GF-D8 (cell line): Measurements from ENCODE around the gene KBTBD2.
"Not testable (repeated sequence)": the region's sequence is repeated elsewhere in the genome, so short reads cannot be mapped to it uniquely, and the experiment has no call there.

Experiments used
- DNase-seq: peaks from one replicate; lab custom pipeline; 2025; lab: John Stamatoyannopoulos, UW

Gene KBTBD2

DNA sequence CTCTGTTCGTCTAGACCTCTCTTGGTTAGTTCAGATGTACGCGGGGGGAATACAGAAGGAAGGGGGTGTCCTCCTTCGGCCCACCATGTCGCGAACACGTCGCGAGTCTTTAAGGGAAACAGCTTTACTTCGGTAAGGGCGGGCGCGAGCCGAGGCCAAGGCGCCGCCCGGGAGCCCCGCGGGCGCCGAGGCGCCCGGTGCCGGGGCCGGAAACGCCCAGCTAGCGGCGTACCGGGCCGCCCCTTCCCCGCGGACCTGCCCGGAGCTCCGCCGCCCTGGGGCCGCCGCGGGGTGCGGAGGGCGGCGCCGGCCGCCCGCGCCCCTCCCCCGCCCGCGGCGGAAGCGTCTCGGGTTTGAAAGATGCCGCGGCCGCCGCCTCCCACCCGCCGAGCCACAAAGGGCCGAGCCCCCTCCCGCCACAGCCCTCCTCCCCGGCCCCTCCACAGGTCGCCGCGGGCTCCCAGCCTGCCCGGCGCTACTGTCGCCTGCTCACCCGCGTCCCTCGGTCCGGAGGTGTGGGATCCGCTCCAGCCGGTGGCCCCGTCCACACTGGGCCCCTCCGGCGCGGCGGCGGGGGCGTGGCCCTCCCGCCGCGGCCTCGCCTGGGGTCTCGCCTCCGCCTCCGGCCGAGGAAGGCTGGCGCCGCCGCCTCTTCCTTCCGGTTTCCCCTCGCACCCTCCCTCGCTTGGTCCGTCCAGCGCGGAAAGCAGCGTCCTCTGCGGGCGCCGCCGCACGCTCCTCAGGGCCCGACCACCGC, at the start of gene KBTBD2:
KBTBD2 (minus strand) TSS at position 718 of the 757 bp plus-strand sequence. CDS start 12,156 bp downstream, outside the sequence.
- DNase-seq = peak; percentile 85

DNA sequence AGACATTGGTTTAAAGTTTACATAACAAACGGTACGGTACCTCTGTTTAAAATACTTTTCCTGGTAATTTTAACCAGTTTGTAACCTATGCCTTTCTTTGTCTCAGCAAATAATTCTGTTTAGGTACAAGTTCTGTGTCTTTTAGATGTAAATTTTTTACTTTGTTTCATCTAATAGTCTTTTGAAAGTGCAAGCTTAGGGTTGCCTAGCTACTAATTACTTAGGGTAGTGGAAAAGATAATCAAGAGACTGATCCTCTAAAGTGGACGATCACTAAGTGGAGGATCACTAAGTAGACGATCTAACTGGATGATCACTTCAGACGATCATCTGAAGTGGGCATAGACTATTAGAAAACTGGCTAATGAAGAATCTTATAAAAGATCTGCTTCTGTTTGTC, 49.6 kb upstream of the KBTBD2 start:
- DNase-seq = no peak

DNA sequence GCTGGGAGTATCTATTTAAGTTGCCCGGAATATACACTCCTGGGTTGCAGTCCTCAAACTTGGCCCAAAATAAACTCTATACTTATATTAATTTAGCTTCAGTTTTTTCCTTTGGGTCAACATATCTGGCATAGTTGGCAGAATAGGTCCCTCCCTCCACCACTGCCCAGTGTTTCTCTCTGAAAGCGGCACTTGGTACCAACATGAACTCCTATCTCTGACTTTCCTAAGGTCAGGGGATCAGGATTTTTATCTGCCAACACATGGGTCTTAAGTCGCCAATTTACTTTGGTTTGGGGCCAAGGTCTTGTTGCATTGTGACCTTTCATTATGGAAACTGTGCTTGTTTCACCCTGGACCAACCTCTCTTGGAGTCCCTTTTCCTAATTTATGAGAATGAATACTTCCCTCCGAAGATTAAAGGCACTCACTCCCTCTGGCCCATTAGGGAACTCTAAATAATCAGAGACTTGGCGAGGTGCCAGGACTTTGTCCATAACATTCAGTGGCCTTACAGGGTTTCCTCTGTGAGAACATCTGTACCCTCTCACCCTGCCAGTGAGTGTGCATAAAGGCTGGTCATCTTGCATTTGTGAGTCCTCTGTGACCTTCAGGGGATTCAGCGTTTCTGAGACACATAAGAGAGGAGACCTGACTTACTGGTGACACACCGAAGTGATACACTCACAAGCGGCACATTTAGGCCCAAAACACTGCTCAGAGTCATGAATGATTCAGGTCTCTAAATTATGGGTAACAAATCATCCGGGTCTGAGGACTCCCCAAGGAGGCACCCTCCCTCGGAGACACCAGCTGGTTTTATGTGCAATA, 46.0 kb upstream of the KBTBD2 start:
- DNase-seq = no peak

DNA sequence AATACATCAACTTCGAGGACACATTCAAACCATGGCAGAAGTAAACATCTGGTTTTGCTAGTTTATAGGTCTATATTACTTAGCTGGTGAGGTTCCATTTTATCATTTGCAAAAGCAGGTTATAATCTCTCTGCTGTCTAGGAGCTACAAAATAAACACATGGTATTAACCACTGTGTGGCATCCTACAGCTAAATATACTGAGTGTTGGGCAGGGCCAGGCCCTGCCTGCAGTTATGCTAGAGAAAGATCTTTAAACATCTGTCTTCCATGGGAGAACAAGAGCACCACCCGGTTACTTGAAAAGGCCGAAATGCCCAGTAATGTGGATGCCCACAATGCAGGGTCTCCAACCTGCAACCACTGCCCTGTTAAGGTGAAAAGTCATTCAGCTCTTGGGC, 45.1 kb upstream of the KBTBD2 start:
- no peak for DNase-seq

DNA sequence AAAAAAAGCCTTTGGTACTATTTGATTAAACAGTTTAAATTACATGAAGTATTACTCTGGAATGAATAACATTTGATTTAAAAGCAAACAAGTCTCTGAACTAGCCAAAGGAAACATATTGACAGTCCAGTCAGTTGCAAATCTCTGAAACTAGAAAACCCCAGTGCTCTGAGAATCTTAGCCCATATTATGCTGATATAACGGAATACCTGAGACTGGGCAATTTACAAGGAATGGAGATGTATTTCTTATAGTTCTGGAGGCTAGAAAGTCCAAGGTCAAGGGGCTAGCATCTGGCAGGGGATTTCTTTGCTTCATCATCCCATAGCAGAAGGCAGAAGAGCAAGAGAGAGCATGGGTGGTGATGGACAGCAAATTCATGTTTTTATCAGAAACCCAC, 44.0 kb upstream of the KBTBD2 start:
- no peak for DNase-seq

DNA sequence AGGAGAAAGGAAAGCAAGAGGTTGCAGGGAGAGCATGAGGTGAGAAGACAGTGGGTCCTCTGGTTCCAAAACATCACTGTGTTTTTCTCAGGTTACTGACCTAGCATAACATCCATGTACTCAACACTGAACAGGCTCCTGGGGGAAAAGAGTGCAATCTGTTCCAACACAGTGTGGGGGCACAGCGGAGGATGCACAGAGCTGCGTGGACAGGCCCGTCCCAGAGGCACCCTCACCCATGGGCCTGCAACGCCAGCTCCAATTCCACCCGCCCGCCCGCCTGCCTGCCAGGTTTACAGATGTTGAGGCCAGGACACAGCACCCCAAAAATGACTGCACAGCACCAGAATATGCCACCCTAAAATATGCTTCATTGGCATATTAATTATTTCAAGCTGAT, 38.8 kb upstream of the KBTBD2 start:
- no peak for DNase-seq

DNA sequence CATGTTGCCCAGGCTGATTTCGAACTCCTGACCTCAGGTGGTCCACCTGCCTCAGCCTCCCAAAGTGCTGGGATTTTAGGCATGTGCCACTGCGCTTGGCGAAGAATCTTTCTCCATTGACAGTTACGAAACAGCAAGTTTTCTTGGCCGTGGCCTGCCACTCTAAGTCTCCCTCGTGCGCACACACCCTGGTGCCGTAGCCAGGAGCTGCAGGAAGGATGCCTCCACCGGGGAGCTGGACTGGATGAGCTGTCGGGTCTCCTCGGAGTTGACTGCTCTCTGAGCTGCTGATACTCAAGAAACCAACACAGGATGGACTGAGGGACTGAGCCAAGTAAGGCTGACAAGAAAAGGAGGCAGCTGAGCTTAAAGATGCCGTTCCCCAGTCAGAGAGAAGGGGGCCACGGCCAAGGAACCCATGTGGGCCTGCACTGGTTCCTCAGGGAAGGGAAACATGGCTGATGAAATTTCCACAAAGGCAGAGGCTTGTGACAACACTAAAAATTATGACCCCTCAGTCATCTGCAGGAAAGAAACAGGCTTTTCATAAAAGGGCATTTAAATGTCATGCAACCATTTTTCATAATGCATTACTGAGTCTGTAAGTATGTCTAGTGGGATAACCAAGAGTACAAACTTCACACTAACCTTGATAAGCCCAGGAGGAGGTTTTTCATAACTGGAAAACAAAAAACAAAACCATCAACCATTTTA, 38.0 kb upstream of the KBTBD2 start:
- no peak for DNase-seq

DNA sequence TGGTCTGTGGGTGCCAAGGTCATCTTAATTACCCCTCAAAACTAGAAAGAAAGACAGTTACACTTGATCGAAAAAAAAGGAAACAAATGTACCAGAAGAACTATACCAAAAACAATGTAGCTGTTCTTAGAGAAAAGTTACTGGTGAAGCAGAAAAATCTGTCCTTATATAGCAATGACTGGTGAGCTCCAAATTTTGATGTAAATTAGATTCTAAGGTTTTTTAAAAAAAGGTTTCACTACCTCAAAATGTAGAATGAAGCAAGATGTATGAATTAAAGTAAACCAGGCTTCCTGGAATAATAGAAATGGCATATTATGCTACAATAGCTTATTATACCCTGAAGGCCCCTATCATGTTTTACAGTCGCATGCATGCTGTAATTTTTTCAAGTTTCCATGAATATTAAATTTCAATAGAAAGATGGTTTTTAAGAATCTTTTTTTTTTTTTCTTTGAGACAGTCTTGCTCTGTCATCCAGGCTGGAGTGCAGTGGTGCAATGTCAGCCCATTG, 37.3 kb upstream of the KBTBD2 start:
- DNase-seq = no peak

DNA sequence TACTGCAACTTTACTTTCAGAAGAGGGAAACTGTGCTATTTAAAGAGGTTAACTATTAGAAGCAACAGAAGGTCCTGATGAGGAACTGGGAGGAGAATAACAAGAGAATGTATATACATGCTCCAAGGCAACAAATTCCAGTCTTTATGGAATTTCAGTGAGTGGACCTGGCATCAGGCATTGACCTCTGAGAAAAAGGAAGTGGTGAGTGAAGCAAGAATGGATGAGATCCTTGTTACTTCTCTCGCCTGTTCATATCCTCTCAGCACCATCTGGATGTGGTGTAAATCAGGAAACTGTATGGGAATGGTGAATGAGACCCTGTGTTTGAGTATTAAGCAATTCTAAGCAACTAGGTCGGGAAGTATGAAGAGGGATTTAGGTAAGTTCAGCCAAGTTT, 30.3 kb upstream of the KBTBD2 start:
- no peak for DNase-seq

DNA sequence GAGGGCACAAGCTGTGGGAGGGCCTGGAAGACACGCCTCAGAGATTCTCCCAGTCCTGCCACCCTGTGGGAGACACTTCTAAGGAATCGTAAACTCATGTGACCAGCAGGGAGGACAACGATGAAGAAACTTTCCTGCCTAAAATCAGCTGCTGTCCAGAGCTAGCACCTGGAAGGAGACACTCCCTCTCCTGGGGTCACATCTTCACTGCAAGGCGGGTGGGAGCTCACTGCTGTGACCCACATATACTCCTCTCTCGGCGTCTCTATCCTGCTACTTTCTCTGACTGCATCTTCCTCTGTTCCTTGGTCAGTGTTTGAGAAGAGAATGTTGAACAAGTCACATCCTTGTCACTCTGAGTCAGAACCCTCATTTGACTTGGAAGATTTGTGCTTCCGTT, 25.4 kb upstream of the KBTBD2 start:
- DNase-seq = not testable (repeated sequence)

DNA sequence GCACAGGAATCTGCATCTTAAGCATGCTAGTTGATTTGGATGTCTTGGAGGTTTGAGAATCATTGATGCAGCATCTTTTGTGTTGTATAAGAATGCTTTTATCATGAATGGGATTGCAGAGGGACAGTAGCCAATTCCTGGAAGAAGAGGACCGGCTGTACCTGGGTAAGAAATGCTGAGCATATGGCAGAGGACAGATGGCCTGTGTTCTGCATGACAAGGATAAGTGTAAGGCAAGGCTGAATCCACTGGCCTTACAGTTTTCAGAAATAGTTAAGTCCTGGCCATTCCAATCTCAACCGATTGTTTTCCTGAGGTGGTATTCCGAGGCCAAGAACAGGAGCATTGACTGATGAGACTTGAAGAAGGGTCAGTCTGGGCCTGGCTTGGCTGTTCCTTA, 24.4 kb upstream of the KBTBD2 start:
- no peak for DNase-seq

DNA sequence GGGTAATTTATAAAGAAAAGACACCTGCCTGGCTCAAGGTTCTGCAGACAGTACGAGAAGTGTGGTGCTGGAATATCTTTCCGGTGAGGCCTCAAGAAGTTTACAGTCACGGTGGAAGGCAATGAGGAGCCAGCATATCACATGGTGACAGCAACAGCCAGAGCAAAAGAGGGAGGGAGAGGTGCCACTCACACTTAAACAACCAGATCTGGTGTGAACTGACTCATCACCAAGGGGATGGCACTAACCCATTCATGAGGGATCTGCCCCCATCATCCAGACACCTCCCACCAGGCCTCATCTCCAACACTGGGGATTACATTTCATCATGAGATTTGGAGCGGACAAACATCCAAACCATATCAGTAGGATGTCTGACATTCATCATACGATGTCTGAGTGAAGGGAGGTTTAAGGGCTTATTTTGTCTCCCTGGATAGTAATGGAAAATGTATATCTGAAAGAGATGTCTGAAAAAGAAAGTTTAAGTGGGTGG, 23.5 kb upstream of the KBTBD2 start:
- no peak for DNase-seq

DNA sequence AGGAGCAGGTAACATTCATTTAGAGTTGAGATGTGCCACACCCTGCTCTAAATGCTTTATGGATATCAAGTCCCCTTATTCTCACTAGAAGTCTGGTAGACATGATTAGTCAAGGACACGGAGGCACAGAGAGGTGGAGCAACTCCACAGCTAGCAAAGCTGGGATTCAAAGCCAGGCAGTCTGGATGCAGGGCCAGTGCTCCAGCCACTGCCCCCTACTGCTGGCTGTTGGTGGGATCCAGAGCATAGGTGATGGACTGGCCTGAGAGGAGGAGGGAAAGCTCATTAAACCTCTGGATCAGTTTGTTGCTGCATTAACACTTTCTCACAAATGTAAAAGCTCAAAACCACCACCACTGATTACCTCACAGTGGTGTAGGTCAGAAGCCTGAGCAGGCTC, 22.6 kb upstream of the KBTBD2 start:
- no peak for DNase-seq

DNA sequence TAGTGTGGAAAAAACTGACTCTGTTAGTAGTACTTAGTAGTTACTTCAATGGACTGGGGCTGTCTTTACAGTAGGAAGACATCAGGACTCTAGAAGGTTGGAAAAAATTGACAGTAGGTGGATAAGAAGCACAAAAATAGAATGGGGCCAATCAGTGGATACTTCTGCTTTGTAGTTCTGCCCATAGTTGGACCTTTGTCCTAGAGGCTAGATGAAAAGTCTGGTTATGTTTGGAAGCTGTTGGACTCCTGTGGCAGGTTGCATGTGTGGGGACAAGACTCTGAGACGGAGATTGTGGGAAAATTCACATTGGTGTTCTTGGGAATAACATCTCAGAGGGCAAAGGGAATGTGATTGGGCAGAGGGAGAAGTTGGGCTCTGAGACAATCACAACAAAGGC, 18.6 kb upstream of the KBTBD2 start:
- DNase-seq = no peak

DNA sequence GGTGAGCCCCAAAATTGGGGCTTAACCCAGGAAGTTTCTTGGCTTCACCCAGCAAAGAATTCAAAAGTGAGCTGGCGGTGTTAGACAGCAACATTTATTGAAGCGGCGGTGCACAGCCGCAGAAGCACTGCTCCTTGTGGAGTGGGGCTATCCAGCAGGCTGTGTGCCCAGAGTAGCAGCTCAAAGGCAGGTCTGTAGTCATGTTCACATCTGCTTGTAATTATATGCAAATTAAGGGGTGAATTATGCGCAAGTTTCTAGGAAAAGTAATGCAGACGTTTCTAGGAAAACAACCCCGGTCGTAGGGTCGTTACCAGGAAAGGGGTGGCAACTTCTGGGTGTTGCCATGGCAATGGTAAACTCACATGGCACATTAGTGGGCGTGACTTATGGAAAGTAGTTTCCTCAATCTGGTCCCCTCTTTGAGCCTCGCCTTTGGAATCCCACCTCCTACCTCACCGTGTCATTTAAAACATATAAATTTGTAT, 13.7 kb upstream of the KBTBD2 start:
- DNase-seq = peak; percentile 82

DNA sequence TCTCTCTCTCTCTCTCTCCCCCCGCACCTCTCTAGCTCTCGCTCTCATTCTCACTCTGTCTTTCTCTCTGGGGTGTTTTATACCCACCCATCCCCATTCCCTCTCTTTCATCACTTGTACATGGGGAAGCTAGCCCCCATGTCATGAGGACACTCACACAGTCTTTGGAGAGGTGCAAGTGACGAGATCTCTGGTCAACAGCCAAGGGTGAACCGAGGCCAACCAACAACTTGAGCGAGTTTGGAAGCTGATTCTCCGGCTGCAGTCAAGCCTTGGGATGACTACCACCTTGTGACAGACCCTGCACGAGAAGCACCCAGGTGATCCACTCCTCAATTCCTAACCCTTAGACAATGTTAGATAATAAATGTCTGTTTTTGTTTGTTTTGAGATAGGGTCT, 10.1 kb upstream of the KBTBD2 start:
- no peak for DNase-seq

DNA sequence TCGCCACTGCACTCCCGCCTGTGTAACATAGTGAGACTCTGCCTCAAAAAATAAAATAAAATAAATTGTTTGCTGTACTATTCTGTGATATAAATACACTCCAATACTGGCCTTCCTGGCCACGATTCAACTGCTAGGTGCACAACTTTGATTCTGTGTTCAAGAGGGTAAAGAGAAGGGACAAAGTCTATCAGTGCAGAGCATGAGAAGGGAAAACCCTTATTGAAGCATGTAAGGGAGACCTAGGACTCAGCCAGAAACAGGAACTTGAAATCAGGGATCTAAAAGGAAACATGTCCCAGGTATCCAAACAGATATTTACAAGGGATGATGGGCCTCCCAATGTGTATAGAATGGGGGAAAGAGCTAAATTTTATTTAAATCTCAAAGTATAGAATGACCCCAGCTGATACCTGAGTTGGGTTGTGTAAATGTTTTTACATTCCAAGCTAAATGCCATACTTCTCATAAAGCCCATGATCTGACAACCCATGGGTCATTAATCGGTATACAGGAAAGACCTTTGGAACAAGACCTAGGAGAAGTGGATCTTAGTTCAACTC, 9.0 kb upstream of the KBTBD2 start:
- DNase-seq = no peak

DNA sequence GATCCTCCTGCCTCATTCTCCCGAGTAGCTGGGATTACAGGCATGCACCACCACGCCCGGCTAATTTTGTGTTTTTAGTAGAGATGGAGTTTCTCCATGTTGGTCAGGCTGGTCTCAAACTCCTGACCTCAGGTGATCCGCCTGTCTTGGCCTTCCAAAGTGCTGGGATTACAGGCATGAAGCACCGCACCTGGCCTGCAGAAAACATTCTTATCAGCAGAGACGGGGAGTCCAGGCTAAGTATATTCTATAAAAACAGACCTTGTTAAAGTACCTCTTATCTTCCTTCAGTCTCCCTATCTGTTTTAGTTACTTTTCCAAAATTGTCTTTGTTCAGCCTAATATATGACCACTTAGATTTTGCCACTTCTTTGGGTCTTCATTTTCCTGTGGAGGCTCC, 5.8 kb upstream of the KBTBD2 start:
- not testable (repeated sequence) for DNase-seq

DNA sequence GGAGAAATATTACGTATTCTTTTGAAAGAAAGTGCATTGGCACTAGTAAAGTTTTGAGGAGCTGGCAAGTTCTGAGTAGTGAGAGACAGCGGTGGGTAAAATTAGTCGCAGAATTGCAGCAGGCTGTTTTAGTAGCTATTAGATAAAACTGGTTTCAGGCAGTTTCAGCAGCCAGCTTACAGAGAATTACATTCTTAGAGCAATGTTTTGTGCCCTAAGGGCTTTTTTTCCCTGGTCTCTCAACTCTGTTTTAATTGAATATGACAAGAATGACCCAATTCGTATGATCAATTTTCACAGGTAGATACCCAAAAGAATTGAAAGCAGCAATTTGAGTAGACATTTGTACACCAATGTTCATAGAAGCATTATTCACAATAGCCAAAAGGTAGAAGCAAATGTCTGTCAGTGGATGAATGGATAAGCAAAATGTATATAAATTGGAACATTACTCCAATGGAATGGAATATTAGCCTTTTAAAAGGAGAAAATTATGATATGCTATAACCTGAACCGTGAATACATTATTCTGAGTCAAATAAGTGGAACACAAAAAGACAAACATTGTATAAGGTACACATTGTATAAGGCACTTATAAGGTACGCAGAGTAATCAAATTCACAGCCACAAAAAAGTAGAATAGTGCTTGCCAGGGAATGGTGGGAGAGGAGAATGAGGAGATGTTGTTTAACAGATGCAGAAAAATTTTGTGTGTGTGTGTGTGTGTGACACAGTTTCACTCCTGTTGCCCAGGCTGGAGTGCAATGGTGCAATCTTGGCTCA, 5.2 kb upstream of the KBTBD2 start:
- no peak for DNase-seq

DNA sequence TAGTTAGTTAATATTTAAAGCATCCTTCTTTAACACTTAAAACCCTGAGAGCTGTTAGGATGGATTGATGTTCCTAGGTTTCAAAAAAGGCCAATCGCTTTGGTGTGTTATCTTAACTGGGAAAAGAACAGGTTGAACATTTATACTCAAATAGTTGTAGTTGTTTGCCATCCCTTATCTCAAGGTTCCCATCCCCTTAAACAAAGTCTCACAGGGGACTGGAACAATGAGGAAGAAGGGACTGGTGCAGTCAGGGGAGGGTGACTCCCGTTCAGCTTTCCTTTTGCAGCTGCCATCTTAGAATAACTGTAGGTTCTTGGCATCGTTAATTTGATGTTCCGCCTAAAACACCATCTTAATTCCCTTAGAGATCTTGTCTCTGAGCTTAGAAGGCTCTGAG, 2.6 kb upstream of the KBTBD2 start:
- no peak for DNase-seq

DNA sequence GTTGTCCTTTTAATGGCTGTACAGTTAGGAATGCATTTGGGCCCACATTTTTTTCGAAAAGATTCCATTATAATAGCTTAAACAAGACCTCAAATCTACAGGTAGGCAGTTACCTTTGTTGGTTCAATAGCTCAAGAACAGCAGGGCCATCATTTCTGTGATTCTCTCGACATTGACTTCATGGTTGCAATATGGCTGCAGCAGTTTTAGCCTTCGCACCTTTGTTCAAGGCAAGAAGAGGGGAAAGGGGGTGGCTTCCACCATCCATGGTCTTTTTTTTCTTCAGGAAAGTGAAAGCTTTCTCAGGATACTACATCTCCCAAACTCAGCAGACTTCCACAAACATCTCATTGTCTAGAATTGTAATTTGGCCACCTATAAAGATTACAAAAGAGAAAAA, 2.2 kb upstream of the KBTBD2 start:
- no peak for DNase-seq
